Testis (tissue), 3 donors: ENCODE results near the gene SLC4A11. TPM values are rescaled to one million over a fixed set of nuclear protein-coding genes. Genes with fewer than 3 reads are reported as not detected.

Experiments
- DNase-seq: peaks from one replicate; pipeline ENCODE4 v3.0.0-alpha.2; 2019
- H3K27ac ChIP-seq, 2 donors: fragments of 200-600 bp; sonication (generic); one replicate each; pipeline ENCODE4 v1.5.1; 2019
- H3K27me3 ChIP-seq: fragments of 200-600 bp; sonication (generic); one replicate; pipeline ENCODE4 v1.5.1; 2019
- H3K36me3 ChIP-seq: fragments of 200-600 bp; sonication (generic); one replicate; pipeline ENCODE4 v1.5.1; 2017; ENCODE audit warnings: low read depth; ENCODE audit errors: missing control alignments
- H3K4me1 ChIP-seq: fragments of 200-600 bp; sonication (generic); one replicate; pipeline ENCODE4 v1.5.1; 2019
- H3K4me3 ChIP-seq, 2 donors: fragments of 200-600 bp; sonication (generic); one replicate each; pipeline ENCODE4 v1.5.1; 2017 to 2019
- H3K9me3 ChIP-seq: fragments of 200-600 bp; sonication (generic); one replicate; pipeline ENCODE4 v1.5.1; 2017
- POLR2A ChIP-seq: fragments of 450-650 bp; IDR thresholded peaks from one replicate; pipeline ENCODE4 v1.6.1; 2017; ENCODE audit warnings: antibody characterized with exemption, mild to moderate bottlenecking, moderate library complexity
- WGBS, 2 donors: methylation state at CpG; one replicate each; pipeline ENCODE4 v1.1.5; 2018; 5-methylcytosine and 5-hydroxymethylcytosine counted together
- intact Hi-C: fragments of 100-400 bp; cut with DNase I; formaldehyde crosslinking; loops from one replicate; pipeline ENCODE4 v1.15.1; 2023; ENCODE audit warnings: low total_unique reads
- polyA plus RNA-seq: library from polyadenylated mRNA; stranded (reverse); fragments of 350-450 nt; fragmentation: Illumina TruSeq; extraction: RNeasy Lipid Tissue Mini Kit (QIAGEN cat#74804); gene quantifications from one replicate; pipeline ENCODE4 v1.2.3, GENCODE V29; 2014; ENCODE audit warnings: low read depth, low replicate concordance; ENCODE audit not compliant: insufficient read depth
- total RNA-seq, 2 donors: library from RNA; depleted of rRNA; stranded (reverse); fragments of >200 nt; gene quantifications; one replicate each; pipeline ENCODE4 v1.2.3, GENCODE V29; 2016
- TF ChIP-seq, protein P1 (sequence below), 3 experiments: fragments of 450-650 bp in 2 of 3; fragments of 200-600 bp in 1 of 3; sonication (generic) in 1 of 3; IDR thresholded peaks; one replicate each; pipeline ENCODE4 v1.5.1; 2016 to 2019; ENCODE audit warnings: antibody characterized with exemption in 3 of 3, mild to moderate bottlenecking in 2 of 3, moderate library complexity in 1 of 3

Gene SLC4A11
- total and polyA plus RNA-seq, 3 donors from 2014 or later: 9.2 to 10.7 (median 10.7) TPM

DNA sequence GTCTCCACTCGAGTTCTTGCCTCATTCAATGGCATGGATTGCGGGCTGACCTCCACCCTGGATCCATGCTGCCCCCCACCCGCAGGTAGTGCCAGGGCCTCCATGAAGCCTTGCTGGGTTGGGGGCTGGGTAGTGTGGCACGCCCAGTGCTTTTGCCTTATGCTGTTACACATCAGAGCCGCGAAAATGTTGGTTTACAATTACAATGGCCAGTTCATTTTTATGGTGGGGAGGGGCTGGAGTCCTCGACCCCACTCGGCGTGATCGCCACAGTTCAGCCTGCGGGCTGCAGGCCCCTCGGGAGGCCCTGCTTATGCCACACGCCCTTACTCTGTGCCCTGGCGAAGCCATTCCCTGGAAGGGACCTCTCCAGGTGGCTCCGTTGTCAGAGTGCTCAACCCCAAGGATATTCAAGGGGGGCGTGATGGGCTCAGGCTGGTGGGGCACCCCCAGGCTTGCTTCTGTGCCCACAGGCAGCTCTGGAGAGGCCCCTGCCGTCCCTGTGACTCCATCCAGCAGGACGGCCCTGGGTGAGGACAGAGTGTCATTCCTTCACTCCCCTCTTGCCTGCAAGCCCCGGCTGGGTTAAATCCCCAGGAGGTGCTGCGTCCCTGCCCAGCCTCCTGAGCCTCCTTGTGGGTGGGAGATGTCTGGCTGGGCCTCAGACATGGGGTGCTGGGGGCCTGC, 14.9 kb downstream of the SLC4A11 start:
- TF ChIP-seq POLR2A: no peak
- TF ChIP-seq, protein P1, sequence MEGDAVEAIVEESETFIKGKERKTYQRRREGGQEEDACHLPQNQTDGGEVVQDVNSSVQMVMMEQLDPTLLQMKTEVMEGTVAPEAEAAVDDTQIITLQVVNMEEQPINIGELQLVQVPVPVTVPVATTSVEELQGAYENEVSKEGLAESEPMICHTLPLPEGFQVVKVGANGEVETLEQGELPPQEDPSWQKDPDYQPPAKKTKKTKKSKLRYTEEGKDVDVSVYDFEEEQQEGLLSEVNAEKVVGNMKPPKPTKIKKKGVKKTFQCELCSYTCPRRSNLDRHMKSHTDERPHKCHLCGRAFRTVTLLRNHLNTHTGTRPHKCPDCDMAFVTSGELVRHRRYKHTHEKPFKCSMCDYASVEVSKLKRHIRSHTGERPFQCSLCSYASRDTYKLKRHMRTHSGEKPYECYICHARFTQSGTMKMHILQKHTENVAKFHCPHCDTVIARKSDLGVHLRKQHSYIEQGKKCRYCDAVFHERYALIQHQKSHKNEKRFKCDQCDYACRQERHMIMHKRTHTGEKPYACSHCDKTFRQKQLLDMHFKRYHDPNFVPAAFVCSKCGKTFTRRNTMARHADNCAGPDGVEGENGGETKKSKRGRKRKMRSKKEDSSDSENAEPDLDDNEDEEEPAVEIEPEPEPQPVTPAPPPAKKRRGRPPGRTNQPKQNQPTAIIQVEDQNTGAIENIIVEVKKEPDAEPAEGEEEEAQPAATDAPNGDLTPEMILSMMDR (IDR thresholded peaks at IDR 0.05): no peak
- no peak overlapping the region for H3K4me3 ChIP-seq
- no peaks in the 10 kb centered on the region for H3K27me3 ChIP-seq
- H3K36me3 ChIP-seq: no peaks in the 10 kb centered on the region
- no peaks in the 10 kb centered on the region for H3K9me3 ChIP-seq
- intact Hi-C loops: no loop called here
- no peak for DNase-seq
- H3K4me1 ChIP-seq: no peaks in the 10 kb centered on the region
- H3K27ac ChIP-seq: no peak overlapping the region
- WGBS, 2 donors: 80 to 91% methylated on average over 9 to 20 of the region's 20 CpGs

- H3K27ac ChIP-seq: no peak overlapping the region
- 87 to 94% methylated on average over 6 of the region's 6 CpGs for WGBS, 2 donors
- intact Hi-C loops: no loop called here
Observed at GRCh38 chr20:3223651-3223993, 15.4 kb downstream of the SLC4A11 start.

GRCh38 chr20:3222635-3223600, 16.1 kb downstream of the SLC4A11 start:
- Histone ChIP-seq H3K9me3 (no peaks in the 10 kb centered on the region), H3K36me3 (no peaks in the 10 kb centered on the region), H3K4me1 (no peaks in the 10 kb centered on the region), H3K27ac (no peak overlapping the region), H3K27me3 (no peaks in the 10 kb centered on the region), H3K4me3 (no peak overlapping the region)
- no peak for DNase-seq
- 80 to 84% methylated on average over 10 to 25 of the region's 25 CpGs for WGBS, 2 donors
- TF ChIP-seq POLR2A: no peak
- TF ChIP-seq, protein P1 (IDR thresholded peaks at IDR 0.05): no peak
- intact Hi-C loops: no loop called here

More at GRCh38 chr20:3223651-3223993, 15.4 kb downstream of the SLC4A11 start:
- no peaks in the 10 kb centered on the region for H3K4me1 ChIP-seq
- no peaks in the 10 kb centered on the region for H3K27me3 ChIP-seq
- DNase-seq: no peak
- H3K9me3 ChIP-seq: no peaks in the 10 kb centered on the region
- TF ChIP-seq POLR2A: no peak
- TF ChIP-seq, protein P1 (IDR thresholded peaks at IDR 0.05): no peak
- H3K4me3 ChIP-seq: no peak overlapping the region
- H3K36me3 ChIP-seq: no peaks in the 10 kb centered on the region

- TF ChIP-seq, protein P1 (IDR thresholded peaks at IDR 0.05): no peak
- TF ChIP-seq POLR2A: no peak
- no peaks in the 10 kb centered on the region for H3K36me3 ChIP-seq
- H3K4me1 ChIP-seq: no peaks in the 10 kb centered on the region
- no peak overlapping the region for H3K4me3 ChIP-seq
- no peak overlapping the region for H3K27ac ChIP-seq
- no peak for DNase-seq
- intact Hi-C loops: no loop called here
- H3K27me3 ChIP-seq: no peaks in the 10 kb centered on the region
- whole genome bisulfite sequencing, 2 donors: 91 to 92% methylated on average over 12 to 18 of the region's 18 CpGs
- H3K9me3 ChIP-seq: no peaks in the 10 kb centered on the region
Observed at GRCh38 chr20:3221398-3222226, 17.4 kb downstream of the SLC4A11 start.
